ENCODE data around the gene THRA.

THRA gene

DNA sequence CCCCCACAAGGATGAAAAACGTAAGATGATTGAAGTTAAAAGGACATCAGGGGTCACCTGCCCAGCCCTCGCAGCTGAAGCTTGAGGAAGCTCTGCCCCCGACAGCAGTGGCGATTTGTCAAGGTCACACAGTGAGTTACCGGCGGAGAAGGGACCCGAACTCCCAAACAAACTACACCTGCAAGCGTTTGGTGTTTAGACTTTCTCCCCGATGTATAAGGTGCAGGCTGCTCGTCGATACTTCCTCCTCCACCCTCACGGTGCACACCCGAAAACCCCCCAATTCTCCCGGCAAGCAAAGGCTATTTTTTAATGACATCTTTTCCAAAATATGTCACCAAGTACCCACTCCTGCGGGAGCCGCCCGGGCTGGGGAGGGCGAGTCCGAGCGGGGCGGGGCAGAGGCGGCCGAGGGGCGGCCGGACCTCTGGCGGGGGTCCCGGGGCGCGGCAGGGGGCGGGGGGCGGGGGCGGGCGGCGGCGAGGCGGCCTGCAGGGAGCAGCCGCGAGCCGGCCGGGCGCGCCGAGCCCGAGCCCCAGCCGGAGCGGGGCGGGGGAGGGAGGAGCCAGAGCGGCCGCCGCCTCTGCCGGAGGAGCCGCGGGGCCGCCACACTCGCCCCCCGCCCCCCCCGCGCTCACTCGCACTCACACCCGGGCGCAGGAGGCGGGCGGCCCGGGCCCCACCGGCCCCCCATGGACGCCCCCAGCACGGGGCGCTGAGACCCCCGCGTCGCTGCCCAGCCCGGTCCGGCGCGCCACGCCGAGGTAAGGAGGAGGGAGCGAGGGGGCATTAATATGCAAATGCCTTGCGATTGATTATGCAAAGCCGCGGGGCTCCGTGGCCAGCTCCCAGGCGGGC lies at the start of gene THRA:
Gene THRA, plus strand, starts transcription at position 637 of the 858 bp plus-strand sequence. CDS start 11,524 bp downstream, outside the sequence.
- peak within 1 kb of the TSS; percentile 64 to 100 (median 95) for H3K4me3 ChIP-seq
- peak within 1 kb of the TSS; percentile 38 to 98 (median 90) for H3K27ac ChIP-seq

- Histone ChIP-seq H3K4me3 (no peak overlapping the region), H3K27ac (peak overlapping the region in 2 of 21 experiments; percentile 24 to 49)
These were observed 48.3 kb upstream of the THRA start for GRCh38 chr17:40014375-40014980.

DNA sequence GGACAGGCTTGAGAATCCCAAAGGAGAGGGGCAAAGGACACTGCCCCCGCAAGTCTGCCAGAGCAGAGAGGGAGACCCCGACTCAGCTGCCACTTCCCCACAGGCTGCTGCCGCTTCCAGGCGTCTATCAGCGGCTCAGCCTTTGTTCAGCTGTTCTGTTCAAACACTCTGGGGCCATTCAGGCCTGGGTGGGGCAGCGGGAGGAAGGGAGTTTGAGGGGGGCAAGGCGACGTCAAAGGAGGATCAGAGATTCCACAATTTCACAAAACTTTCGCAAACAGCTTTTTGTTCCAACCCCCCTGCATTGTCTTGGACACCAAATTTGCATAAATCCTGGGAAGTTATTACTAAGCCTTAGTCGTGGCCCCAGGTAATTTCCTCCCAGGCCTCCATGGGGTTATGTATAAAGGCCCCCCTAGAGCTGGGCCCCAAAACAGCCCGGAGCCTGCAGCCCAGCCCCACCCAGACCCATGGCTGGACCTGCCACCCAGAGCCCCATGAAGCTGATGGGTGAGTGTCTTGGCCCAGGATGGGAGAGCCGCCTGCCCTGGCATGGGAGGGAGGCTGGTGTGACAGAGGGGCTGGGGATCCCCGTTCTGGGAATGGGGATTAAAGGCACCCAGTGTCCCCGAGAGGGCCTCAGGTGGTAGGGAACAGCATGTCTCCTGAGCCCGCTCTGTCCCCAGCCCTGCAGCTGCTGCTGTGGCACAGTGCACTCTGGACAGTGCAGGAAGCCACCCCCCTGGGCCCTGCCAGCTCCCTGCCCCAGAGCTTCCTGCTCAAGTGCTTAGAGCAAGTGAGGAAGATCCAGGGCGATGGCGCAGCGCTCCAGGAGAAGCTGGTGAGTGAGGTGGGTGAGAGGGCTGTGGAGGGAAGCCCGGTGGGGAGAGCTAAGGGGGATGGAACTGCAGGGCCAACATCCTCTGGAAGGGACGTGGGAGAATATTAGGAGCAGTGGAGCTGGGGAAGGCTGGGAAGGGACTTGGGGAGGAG lies 47.5 kb upstream of the THRA start, which contains the start of gene CSF3:
Gene CSF3, plus strand, starts transcription at position 436 of the 993 bp plus-strand sequence. Its CDS starts 35 bp downstream, at position 471.
- H3K27ac ChIP-seq = peak within 1 kb of the TSS in 2 of 21 experiments; percentile 24 to 49

GRCh38 chr17:40015998-40016985 lies 46.5 kb upstream of the THRA start:
- Histone ChIP-seq H3K4me3 (no peak overlapping the region), H3K27ac (peak overlapping the region in 1 of 21 experiments; percentile 8)

More for the DNA sequence above, 47.5 kb upstream of the THRA start, which contains the start of gene CSF3:
- no peak within 1 kb of the TSS for H3K4me3 ChIP-seq

GRCh38 chr17:40017422-40018080 lies 45.2 kb upstream of the THRA start:
- no peak overlapping the region for H3K4me3 ChIP-seq
- peak overlapping the region in 1 of 21 experiments; percentile 4 for H3K27ac ChIP-seq

DNA sequence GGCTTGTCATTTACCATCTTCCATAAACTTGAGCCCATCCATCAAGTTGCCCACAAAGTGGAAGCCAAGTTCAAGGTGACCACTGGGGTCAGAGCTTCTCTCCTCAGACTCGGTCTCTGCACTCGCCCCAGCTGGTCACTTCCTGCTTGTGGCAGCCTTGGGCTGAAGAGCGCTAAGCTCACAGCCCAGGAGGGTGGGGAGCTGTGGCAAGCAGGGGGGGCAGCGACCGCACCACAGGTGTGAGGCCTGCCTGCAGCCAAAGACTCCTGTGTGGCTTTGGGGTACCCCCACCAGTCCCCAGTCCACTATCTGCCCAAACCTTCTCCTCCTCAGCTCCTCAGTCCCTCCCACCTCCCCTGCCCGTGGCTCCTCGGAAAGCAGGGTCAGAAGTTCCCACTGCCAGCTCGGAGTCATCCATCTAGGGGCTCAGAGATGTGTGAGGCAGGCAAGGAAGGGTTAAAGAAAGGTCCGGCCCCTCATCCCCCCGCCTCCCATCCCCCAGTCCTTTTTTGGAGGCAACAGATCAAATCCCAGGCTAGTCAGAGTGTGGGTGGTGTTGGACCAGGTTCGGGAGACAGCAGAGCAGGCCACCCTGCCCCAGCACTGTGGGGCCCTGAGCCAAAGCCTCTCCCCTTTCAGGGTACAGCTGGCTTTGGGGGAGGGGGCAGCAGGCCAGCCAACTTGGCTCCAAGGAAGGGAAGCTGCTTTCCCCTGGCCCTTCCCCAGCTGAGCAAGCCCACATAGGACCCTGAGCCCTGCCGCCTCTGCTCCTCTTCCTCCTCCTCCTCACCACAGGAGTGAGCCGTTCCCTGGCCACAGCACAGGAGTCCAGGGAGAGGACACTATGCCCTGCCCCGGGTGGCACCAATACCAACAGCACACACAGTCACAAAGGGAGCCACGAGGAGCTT lies 44.3 kb upstream of the THRA start:
- H3K4me3 ChIP-seq = no peak overlapping the region
- H3K27ac ChIP-seq = peak overlapping the region in 4 of 21 experiments; percentile 4 to 26 (median 16)

DNA sequence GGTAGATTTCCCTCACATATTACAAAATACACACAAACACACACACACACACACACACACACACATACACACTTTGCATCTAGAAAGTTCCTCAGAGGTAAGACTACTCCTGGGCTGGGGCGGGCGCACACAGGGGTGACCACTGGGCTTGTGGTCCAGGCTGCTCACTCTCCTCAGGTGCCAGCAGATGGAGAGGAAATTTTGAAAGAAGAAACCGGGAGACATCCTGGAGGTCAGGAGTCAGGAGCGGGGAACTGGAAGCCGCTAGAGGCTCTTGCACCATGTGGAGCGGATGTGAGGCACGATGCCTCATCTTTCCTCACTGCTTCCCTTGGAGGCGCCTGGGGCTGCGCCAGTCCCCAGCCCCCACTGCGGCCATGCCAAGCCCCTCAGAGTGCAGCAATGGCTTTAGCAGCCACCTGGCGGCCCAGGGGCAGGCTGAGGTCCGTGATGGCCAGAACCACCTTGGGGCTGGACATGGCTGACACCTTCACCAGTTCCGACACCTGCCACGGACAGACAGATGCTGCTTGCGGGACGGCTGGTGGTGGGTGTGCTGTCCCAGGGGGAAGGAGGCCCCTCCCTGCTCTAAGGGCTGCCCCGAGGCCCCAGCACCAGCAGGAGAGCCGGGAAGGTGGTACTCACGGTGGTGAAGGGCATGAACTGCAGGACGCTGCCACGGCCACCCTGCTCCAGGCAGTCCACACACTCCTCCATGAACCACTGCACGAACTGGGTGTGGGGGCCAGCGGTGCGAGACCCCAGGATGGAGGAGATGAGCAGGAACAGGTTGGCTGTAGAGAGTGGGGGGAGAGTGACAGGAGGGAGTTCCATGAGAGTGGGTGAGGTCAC lies 43.4 kb upstream of the THRA start:
- Histone ChIP-seq H3K27ac (peak overlapping the region in 2 of 21 experiments; percentile 21 to 26), H3K4me3 (no peak overlapping the region)

DNA sequence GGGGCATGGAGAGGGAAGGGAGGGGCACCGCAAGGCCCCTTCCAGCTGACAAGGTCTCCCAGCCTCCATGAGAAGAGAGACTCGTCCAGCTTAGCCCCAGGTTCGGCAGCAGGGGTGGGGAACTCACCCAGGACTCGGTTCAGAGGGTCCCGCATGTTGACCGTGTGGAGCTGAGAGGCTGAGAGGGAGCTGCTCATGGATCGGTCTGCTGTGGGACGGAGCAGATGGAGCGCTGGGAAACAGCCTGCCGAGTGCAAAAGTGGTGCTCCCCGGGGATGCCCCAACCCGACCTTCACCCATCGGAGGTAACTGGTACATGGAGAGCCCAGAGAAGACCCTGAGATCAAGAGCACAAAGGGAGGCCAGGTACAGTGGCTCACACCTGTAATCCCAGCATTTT lies 42.6 kb upstream of the THRA start:
- Histone ChIP-seq H3K27ac (no peak overlapping the region), H3K4me3 (no peak overlapping the region)

DNA sequence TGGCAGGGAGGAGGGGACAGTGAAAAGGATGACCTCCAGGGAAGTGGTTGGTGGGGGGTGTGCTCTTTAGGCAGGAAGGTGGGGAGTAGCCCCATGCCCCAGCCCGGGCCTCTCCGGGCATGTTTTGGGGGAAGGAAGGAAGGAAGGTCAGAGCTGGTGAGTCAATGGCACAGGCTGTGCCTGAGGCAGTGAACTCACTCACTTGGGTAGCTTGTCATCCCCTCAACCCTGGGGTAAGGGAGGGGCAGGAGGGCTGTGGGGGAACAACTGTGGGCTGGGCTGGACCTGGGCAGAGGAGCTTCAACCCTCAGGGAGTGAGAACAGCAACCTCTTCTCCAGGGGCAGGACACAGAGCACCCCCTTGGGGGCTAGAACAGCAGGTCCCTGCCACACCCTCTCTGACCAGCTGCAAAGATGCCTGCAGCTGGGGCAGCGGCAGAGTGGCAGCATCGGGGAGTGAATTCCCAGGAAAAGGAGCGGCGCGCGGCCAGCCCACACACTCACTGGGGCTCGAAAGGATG lies 41.3 kb upstream of the THRA start:
- H3K4me3 ChIP-seq = no peak overlapping the region
- peak overlapping the region in 7 of 21 experiments; percentile 1 to 63 (median 44) for H3K27ac ChIP-seq

- H3K27ac ChIP-seq = no peak overlapping the region
- no peak overlapping the region for H3K4me3 ChIP-seq
These were observed 40.3 kb upstream of the THRA start for GRCh38 chr17:40022497-40022896.

- H3K27ac ChIP-seq = no peak overlapping the region
- no peak overlapping the region for H3K4me3 ChIP-seq
These were observed 39.7 kb upstream of the THRA start for GRCh38 chr17:40022961-40023541.

DNA sequence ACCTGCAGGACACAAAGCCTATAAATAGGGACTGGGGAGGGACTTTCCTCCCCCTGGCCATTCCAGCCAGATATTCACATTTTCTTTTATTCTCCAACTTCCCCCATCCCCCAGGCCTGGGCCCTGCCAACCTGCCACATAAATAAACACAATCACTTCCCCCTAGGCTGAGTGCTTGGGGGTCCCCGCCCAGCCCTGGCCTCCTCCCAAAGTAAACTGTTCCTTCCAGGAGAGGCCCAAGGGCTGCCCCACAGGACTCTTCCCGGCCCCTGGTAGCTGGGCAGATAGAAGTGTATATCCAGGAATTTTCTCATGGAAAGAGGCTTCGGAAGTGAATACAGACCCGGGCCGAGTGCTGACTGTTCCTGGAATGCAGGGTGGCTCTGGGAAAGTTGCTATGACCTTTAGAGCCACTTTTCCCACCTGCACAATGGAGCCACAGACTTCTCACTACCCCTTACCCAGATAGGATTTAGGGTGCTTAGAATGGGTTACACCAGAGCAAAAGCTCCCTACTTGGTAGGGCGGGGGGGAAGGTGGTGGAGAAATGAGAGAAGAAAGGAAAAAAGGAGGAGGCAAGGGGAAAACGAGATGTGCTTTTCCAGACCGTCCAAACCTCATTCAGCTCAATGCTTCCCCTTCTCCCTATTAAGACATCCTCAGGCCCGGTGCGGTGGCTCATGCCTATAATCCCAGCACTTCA lies 39.0 kb upstream of the THRA start:
- Histone ChIP-seq H3K4me3 (no peak overlapping the region), H3K27ac (no peak overlapping the region)

DNA sequence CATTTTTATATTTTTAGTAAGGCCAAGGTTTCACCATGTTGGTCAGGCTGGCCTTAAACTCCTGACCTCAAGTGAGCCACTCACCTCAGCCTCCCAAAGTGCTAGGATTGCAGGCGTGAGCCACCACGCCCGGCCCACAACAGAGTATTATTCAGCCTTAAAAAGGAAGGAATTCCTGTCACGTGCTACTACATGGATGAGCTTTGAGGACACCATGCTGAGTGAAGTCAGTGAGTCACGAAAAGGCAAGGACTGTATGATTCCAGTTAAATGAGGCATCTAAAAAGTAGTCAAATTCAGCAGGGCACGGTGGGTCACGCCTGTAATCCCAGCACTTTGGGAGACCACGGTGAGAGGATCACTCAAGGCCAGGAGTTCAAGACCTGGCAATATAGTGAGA lies 37.9 kb upstream of the THRA start:
- Histone ChIP-seq H3K4me3 (no peak overlapping the region), H3K27ac (peak overlapping the region in 1 of 21 experiments; percentile 31)

DNA sequence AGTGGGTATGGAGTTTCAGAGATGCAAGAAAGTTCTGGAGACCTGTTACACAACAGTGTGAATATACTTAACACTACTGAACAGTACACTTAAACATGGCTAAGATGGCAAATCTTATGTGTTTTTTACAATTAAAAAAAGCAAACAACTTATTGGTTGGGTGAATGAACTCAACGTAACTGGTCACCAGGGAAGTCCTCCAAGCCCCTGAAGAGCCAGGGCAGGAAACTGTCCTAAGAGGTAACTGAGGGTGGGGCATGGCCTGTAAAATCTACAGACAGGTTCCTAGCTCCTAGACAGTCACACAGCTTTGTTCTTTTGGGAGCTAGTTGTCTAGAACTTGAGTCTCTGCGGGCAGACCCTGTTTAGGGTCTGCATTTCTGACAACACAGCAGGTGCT lies 37.2 kb upstream of the THRA start:
- peak overlapping the region in 4 of 21 experiments; percentile 17 to 44 (median 32) for H3K27ac ChIP-seq
- H3K4me3 ChIP-seq = no peak overlapping the region
